IPS DF 4.7 (cell line): ENCODE results near the gene SNAPC4.
"Not testable (repeated sequence)": the region's sequence is repeated elsewhere in the genome, so short reads cannot be mapped to it uniquely, and the experiment has no call there.

Experiments
- DNase-seq: peaks from one replicate; pipeline ENCODE4 v3.0.0-alpha.2; 2013; ENCODE audit warnings: low spot score; ENCODE audit errors: extremely low read depth

Gene SNAPC4

DNA sequence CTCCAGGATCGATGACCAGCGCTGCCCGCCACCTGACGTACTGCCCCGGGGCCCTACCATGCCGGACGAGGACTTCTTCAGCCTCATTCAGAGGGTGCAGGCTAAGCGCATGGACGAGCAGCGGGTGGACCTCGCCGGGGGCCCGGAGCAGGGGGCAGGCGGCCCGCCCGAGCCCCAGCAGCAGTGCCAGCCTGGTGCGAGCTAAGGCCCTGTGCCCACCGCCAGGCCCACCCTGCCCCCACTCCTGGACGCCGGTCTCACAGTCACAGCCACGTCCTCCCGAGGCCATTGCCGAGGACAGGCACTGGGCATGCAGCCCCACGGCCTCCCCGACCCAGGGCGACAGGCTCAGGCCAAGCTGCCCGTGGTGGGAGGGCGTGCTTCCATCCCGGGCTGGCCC, 42.0 kb downstream of the SNAPC4 start:
- no peak for DNase-seq

GRCh38 chr9:136357202-136357725, 42.7 kb downstream of the SNAPC4 start:
- no peak for DNase-seq

GRCh38 chr9:136355616-136356557, 44.1 kb downstream of the SNAPC4 start:
- DNase-seq, result no peak

DNA sequence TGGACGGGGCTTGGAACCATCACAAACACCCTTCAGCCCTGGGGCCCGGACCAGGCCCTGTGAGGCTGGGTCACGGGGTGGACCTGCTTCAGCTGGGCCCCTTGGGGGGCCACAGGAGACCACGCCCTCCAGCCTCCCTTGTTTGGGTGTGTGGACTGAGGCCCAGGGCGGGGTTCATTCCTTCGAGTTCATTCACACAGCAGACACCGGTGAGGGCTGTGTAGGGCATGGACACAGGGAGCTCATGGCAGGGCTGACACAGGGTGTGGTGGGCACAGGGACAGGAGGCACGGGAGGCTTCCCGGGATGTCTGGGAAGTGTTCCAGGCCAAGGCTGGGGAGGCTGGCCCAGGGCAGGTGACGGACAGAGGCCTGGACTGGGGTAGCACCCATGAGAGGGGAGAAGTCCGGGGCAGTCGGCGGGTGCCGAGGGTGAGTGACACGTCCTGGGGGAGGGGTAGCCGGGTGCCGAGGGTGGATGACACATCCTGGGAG, 45.3 kb downstream of the SNAPC4 start:
- no peak for DNase-seq

DNA sequence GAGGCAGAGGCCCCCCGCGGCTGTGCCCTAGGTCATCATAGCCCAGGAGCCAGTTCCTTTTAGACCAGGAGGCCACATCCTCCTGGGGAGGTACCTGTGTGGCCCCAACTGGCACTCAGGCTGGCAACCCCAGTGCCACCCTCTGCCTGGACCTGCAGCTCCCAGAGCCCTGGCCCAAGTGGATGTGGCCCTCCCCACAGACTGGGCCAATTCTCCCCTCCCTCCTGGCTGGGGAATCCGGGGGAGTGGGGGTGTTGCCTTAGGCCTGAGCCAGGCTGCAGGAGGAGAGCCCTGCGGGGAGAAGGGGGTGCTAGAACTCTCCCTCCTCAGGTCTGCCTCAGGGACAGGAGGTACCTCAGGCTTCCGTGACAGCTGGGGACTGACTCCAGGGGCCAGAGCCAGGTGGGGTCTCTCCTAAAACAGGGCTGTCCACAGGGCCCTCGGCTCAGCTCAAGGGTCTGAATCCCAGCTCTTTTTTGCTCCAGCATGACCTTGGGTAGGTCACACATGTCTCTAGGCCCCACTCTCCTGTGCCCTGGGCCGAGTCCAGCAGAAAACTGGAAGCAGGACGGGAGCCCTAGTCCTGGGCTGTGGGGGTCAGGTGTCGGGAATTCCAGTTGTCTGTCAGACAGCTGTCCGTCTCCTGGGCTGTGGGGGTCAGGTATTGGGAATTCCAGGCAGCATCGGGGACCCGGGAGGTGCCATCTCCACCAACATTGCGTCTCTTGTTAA, 46.0 kb downstream of the SNAPC4 start:
- DNase-seq, result no peak

DNA sequence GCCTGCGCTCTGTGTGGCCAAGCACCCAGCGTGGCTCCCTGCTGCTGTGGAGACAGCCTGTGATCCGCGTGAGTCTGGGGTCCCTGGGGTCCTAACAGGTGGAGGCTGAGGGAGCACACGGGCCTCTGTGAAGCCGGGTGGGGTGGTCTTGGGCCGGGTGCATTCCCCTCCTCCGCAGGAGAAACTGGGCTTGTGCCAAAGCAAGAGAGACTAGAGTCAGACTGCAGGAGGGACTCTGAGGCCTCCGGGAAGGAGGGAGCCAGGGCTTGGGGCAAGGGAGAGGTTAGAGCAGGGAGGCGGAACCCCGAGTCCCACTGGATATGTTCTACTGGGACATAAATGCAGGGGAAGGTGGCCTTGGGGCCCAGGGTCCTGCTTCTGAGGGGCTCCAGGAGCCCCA, 46.9 kb downstream of the SNAPC4 start:
- no peak for DNase-seq

- DNase-seq, result no peak
Observed at GRCh38 chr9:136352682-136353081, 47.3 kb downstream of the SNAPC4 start.

GRCh38 chr9:136351868-136352267, 48.1 kb downstream of the SNAPC4 start:
- DNase-seq, result not testable (repeated sequence)

GRCh38 chr9:136351252-136351800, 48.6 kb downstream of the SNAPC4 start:
- no peak for DNase-seq
